ENCODE results near the gene ZC3H13.

ZC3H13 gene

GRCh38 chr13:46032341-46032740, 20.2 kb downstream of the ZC3H13 start:
- TF ChIP-seq ZFX (IDR thresholded peaks at IDR 0.05) (no peak), CTCF (conservative IDR thresholded peaks at IDR 0.05) (no peak)
- H3K27ac ChIP-seq, result no peak overlapping the region

- TF ChIP-seq ZFX (IDR thresholded peaks at IDR 0.05), result no peak
- TF ChIP-seq CTCF (conservative IDR thresholded peaks at IDR 0.05), result no peak
- no peak overlapping the region for H3K27ac ChIP-seq
Observed at GRCh38 chr13:46031581-46032263, 20.8 kb downstream of the ZC3H13 start.

GRCh38 chr13:46025157-46025556, 27.4 kb downstream of the ZC3H13 start:
- no peak overlapping the region for H3K27ac ChIP-seq
- TF ChIP-seq CTCF (conservative IDR thresholded peaks at IDR 0.05) (no peak), ZFX (IDR thresholded peaks at IDR 0.05) (no peak)

- no peak overlapping the region for H3K27ac ChIP-seq
- no peak for TF ChIP-seq ZFX (IDR thresholded peaks at IDR 0.05)
- TF ChIP-seq CTCF (conservative IDR thresholded peaks at IDR 0.05), result no peak
Observed at GRCh38 chr13:46022481-46022880, 30.1 kb downstream of the ZC3H13 start.

- TF ChIP-seq CTCF (conservative IDR thresholded peaks at IDR 0.05) (no peak), ZFX (IDR thresholded peaks at IDR 0.05) (no peak)
- no peak overlapping the region for H3K27ac ChIP-seq
Observed at GRCh38 chr13:46016216-46016615, 36.3 kb downstream of the ZC3H13 start.

- H3K27ac ChIP-seq, result no peak overlapping the region
- no peak for TF ChIP-seq CTCF (conservative IDR thresholded peaks at IDR 0.05)
- no peak for TF ChIP-seq ZFX (IDR thresholded peaks at IDR 0.05)
Observed at GRCh38 chr13:46015366-46015765, 37.2 kb downstream of the ZC3H13 start.

- no peak for TF ChIP-seq CTCF (conservative IDR thresholded peaks at IDR 0.05)
- no peak overlapping the region for H3K27ac ChIP-seq
Observed at GRCh38 chr13:46012404-46012803, 40.1 kb downstream of the ZC3H13 start.

Data from C4-2B (cell line).